IPS DF 4.7 (cell line): ENCODE results near the gene NRAP.

Source experiments
- DNase-seq: peaks from one replicate; pipeline ENCODE4 v3.0.0-alpha.2; 2013; ENCODE audit warnings: low spot score; ENCODE audit errors: extremely low read depth

Gene NRAP

GRCh38 chr10:113663908-113664307 lies at the start of gene NRAP:
TSS of gene NRAP (minus strand) at chr10:113664041. CDS start at chr10:113663882, 159 bp downstream.
- DNase-seq = no peak

GRCh38 chr10:113713640-113713982 lies 49.8 kb upstream of the NRAP start:
- DNase-seq = no peak

DNA sequence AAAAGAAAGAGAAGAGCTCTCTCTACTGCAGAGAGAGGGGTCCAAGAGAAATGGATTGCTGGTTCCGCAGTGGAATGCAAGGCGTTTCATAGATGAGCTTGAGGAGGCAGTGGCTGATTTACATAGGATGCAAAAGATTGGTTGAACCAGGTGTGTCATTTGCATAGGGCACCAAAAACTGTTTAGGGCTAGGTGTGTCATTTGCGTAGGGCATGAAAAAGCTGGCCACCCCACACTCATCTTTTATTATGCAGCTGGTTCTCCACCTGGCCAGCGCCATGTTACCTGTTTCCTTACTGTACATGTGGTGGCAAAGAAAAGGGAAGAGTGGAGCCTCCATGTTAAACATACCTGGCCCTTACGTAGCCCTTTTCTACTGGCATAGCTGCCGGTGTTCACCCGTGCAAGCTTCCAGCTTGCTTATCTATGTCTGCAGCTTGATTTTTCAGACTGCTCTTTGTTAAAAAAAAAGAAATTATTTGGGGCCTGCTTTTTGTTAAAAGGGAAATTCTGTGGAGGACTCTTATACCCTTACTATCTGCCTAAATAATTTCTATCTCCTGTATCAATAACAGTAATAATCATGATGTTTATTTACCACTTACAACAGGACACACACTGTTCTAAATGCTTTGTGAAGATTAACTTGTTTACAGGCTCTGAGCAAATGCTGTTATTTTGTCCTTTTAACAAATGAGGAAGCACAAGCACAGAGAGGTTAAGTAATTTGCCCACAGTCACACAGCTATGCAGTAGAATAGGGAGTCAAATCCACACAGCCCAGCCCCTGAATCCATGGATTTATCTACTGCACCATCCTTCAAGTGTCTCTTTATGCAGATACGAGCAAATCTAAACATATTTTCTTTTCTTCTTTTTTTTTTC lies 49.2 kb upstream of the NRAP start:
- peak; percentile 44 for DNase-seq

- no peak for DNase-seq
Observed at GRCh38 chr10:113712024-113712423, 48.2 kb upstream of the NRAP start.

- no peak for DNase-seq
Observed at GRCh38 chr10:113711142-113711541, 47.3 kb upstream of the NRAP start.

DNA sequence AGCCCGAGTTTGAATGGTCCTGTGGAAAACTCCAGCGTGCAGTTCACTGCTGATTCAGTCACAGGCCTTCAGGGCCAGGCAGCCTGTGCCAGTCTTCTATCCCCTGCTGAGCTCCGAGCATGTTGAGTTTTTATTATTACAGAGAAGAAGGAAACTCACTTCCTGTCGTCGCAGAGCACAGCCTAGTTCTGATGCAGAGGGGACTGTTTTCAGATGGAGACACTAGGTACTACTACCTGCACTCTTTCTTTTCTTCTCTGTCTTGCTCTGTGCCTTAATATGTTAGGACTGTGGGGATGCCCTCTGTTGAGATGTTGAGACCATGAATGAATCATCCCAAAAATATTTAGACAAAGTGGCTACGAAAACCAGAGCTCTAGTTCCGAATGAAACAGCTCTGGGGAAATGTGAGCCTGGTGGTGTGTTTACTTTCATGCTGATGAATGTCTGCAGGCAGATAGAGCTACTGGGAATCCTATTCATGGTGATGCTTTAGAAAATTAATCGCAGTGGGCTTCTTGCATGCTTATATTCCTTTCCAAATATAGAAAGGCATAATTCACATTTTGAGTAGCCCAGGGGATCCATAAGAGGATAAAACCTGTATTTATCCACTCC lies 45.5 kb upstream of the NRAP start:
- DNase-seq = no peak

DNA sequence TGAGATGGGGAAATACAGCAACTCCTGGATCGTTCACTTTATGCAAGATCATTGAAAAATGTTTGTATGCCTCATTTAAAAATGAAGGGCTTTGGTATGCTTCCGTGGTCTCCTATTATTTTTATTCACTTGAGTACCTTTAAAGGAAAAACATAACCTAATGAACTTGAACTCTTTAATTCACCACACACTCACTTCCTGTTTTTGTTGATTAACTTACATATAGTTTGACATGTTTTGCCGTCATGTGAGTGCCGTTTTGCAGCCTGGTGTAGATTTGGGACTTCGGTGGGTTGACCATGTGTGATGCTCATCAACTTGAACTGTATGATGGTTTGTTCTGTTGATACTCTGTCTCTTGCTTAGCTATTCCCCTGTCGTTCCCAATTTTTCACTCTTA lies 44.8 kb upstream of the NRAP start:
- no peak for DNase-seq

DNA sequence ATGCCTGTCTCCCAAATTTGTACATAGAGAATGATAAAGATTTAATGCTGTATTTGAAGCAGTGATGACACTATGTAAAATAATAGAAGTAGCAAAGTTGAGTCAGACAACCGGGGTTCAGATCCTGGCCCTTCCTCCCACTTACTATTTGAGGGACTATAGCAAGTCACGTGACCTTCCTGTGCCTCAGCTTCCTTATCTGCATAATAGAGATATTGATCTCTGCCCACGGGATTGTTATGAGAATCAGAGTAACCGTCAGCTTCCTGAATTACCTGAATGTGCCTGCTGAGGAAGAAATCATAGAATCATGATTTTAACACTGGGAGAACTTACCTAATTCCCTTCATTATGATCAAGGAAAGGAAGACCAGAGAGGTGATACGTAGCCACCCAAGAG lies 42.8 kb upstream of the NRAP start:
- DNase-seq = no peak

DNA sequence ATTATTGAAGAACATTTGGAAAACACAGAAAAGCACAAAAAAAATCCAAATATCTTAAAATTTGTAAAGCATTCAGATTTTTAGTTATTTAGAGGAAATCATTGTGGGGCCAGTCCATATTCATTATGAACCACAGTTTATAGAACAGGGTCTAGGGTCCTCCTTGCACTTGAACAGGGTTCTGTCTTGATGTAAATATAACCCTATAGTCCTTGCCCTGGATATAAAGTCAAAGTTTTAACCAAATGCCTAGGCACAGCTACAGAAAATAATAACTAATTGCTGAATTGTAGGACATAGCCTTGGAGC lies 41.5 kb upstream of the NRAP start:
- no peak for DNase-seq

GRCh38 chr10:113704637-113705343 lies 40.9 kb upstream of the NRAP start:
- DNase-seq = peak; percentile 22

GRCh38 chr10:113697595-113697994 lies 33.8 kb upstream of the NRAP start:
- DNase-seq = no peak

GRCh38 chr10:113695691-113696090 lies 31.9 kb upstream of the NRAP start:
- no peak for DNase-seq

DNA sequence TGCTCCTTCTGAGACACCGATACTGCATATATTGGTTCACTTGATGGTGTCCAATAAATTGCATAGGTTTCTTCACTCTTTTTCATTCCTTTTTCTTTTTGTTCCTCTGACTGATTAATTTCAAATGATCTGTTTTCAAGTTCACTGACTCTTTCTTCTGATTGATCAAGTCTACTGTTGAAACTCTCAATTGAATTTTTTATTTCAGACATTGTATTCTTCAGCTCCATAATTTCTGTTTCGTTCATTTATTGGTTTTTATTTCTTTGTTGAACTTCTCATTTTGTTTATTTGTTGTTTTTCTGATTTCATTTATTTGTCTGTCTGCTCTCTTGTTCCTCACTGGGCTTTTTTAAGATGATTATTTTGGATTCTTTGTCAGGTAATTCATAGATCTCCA lies 29.5 kb upstream of the NRAP start:
- no peak for DNase-seq

DNA sequence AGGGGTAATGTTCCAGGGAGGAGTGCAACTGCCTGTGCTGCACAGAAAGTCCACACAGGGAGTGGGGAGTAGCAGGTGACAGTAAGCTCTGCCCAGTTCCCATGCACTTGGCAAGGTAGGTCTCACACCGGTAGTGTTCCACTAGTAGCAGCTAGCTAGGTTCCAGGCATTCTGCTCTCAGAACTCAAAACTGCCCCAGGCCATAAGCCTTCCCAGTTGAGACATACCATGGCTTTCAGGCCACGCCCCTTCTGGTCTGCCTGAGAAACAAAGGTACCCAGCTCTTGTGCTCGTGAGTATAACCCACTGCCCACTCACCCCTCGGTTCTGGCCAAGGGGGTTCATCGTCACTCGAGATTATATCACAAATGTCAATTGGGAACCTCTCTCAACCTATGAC lies 28.4 kb upstream of the NRAP start:
- DNase-seq = no peak

GRCh38 chr10:113691381-113691780 lies 27.5 kb upstream of the NRAP start:
- no peak for DNase-seq

DNA sequence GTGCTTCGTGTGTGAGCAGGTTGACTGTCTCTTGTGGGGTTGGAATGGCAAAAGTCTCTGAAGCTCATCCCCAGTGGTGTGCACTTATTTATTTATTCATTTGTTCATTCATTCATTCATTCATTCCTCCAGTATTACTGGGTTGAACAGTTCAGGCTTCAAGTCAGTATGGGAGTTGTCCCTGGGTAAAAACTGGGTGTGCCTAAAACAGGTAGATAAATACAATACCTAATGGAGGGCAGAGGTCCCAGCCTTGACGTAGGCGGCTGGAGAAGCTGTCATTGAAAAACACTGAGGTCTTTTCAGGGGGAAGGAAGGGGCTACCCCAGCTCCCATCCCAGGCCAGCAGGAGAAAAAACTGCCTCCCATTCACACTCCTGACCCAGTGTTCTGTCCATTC lies 26.9 kb upstream of the NRAP start:
- no peak for DNase-seq

GRCh38 chr10:113689574-113689973 lies 25.7 kb upstream of the NRAP start:
- DNase-seq = no peak

- DNase-seq = no peak
Observed at GRCh38 chr10:113689057-113689456, 25.2 kb upstream of the NRAP start.

DNA sequence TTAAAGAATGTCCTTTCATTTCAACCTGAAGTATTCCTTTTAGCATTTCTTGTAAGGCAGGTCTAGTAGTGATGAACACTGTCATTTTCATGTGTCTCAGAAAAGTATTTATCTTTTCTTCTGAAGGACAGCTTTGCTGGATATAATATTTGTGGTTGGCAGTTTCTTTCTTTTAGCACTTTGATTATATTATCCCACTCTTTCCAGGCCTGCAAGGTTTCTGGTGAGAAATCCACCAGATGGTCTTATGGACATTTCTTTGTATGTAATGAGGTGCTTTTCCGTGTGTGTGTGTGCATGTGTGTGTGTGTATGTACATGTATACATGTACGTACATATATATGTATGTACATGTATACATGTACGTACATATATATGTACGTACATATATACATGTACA lies 23.2 kb upstream of the NRAP start:
- no peak for DNase-seq

- no peak for DNase-seq
Observed at GRCh38 chr10:113686028-113686427, 22.2 kb upstream of the NRAP start.

GRCh38 chr10:113683300-113683699 lies 19.5 kb upstream of the NRAP start:
- DNase-seq = no peak
